Stimulated activated CD8-positive, alpha-beta memory T cell treated with anti-CD3 and anti-CD28 coated beads, Interleukin-4, amount 100 ng/mL, for 24 hours (primary cell): ENCODE results near the gene GAS1.

Experiments used
- DNase-seq: peaks from one replicate; pipeline ENCODE4 v3.0.0-alpha.2; 2020; ENCODE audit warnings: low read depth

The GAS1 gene

GRCh38 chr9:86962692-86963091 is 15.4 kb upstream of the GAS1 start:
- DNase-seq = no peak

GRCh38 chr9:86960938-86961337 is 13.6 kb upstream of the GAS1 start:
- DNase-seq = no peak

GRCh38 chr9:86958203-86958602 is 10.9 kb upstream of the GAS1 start:
- DNase-seq = no peak

- DNase-seq = no peak
These were observed 8.3 kb upstream of the GAS1 start for GRCh38 chr9:86955561-86955960.

GRCh38 chr9:86955042-86955441 is 7.7 kb upstream of the GAS1 start:
- no peak for DNase-seq

- no peak for DNase-seq
These were observed 5.9 kb upstream of the GAS1 start for GRCh38 chr9:86953181-86953580.

- DNase-seq = peak; percentile 61
These were observed 996 bp upstream of the GAS1 start for GRCh38 chr9:86948074-86948929.

GRCh38 chr9:86946201-86947145 is 833 bp downstream of the GAS1 start:
- DNase-seq = peak; percentile 52

GRCh38 chr9:86945728-86946200 is 1.5 kb downstream of the GAS1 start:
- no peak for DNase-seq

- no peak for DNase-seq
These were observed 2.2 kb downstream of the GAS1 start for GRCh38 chr9:86944796-86945727.

GRCh38 chr9:86943201-86944113 is 3.8 kb downstream of the GAS1 start:
- no peak for DNase-seq

- no peak for DNase-seq
These were observed 4.8 kb downstream of the GAS1 start for GRCh38 chr9:86942281-86943200.

- DNase-seq = no peak
These were observed 6.1 kb downstream of the GAS1 start for GRCh38 chr9:86941197-86941596.

GRCh38 chr9:86940774-86941173 is 6.5 kb downstream of the GAS1 start:
- DNase-seq = no peak

GRCh38 chr9:86939891-86940290 is 7.4 kb downstream of the GAS1 start:
- no peak for DNase-seq

- DNase-seq = no peak
These were observed 8.0 kb downstream of the GAS1 start for GRCh38 chr9:86939321-86939720.

- no peak for DNase-seq
These were observed 8.5 kb downstream of the GAS1 start for GRCh38 chr9:86938780-86939179.

GRCh38 chr9:86926145-86926544 is 21.2 kb downstream of the GAS1 start:
- DNase-seq = no peak

- no peak for DNase-seq
These were observed 21.6 kb downstream of the GAS1 start for GRCh38 chr9:86925686-86926085.

GRCh38 chr9:86924206-86924605 is 23.1 kb downstream of the GAS1 start:
- no peak for DNase-seq
